Endothelial cell of umbilical vein (primary cell): Measurements from ENCODE around the gene DHX40. TPM values are rescaled to one million over a fixed set of nuclear protein-coding genes. Genes with fewer than 3 reads are reported as not detected.
"Not testable (repeated sequence)": the region's sequence is repeated elsewhere in the genome, so short reads cannot be mapped to it uniquely, and the experiment has no call there.

Experiments used
- BruUV-seq: library from RNA; stranded (reverse); fragments of 400-500 nt; replicated peaks from 2 replicates; lab custom pipeline; 2021; lab: Mats Ljungman, UMichigan
- CTCF ChIA-PET: fragments of 300-600, 350-600 bp; sonication (Branson Sonifier 250); formaldehyde crosslinking; loops from one replicate; lab custom pipeline; 2021; ENCODE audit warnings: antibody characterized with exemption, inconsistent platforms; lab: Charles Lee
- POLR2A ChIA-PET: fragments of 300-600, 350-600 bp; sonication (Branson Sonifier 250); formaldehyde crosslinking; loops from one replicate; lab custom pipeline; 2021; ENCODE audit warnings: antibody characterized with exemption, inconsistent platforms; lab: Charles Lee
- DNase-seq: peaks from one replicate; pipeline ENCODE4 v3.0.0-alpha.2; 2011; ENCODE audit warnings: low read depth, low spot score
- FAIRE-seq: peaks from 2 replicates; lab custom pipeline; 2011; peaks lifted over from hg19 to GRCh38; lab: Jason Lieb, UNC
- H2AFZ ChIP-seq: 2 replicates; pipeline ENCODE4 v1.6.0; 2012; ENCODE audit warnings: low read depth, low read length, control low read depth, inconsistent platforms
- H3K27ac ChIP-seq: 2 replicates; pipeline ENCODE4 v1.5.1; 2011; ENCODE audit warnings: low read depth, mild to moderate bottlenecking, control low read depth, low read length, moderate library complexity; ENCODE audit not compliant: insufficient read depth
- H3K27me3 ChIP-seq, 2 experiments: 2 replicates each; pipeline versions ENCODE4 v1.6.0 to v1.6.1; 2011; ENCODE audit warnings: low read length in 2 of 2, mixed read lengths in 1 of 2; ENCODE audit not compliant: control insufficient read depth in 2 of 2, insufficient read depth in 2 of 2
- H3K36me3 ChIP-seq, 2 experiments: 2 replicates in 1 of 2; 3 replicates in 1 of 2; pipeline ENCODE4 v1.5.1; 2011; ENCODE audit warnings: low read length in 2 of 2, mild to moderate bottlenecking in 1 of 2, moderate library complexity in 1 of 2; ENCODE audit not compliant: control insufficient read depth in 2 of 2, insufficient read depth in 2 of 2; ENCODE audit errors: extremely low read depth in 1 of 2
- H3K4me1 ChIP-seq: 3 replicates; pipeline ENCODE4 v1.5.1; 2011; ENCODE audit warnings: mild to moderate bottlenecking, low read length; ENCODE audit not compliant: control insufficient read depth, insufficient read depth; ENCODE audit errors: extremely low read depth
- H3K4me2 ChIP-seq: 2 replicates; pipeline ENCODE4 v1.6.1; 2011; ENCODE audit warnings: low read length, control low read depth, mixed read lengths; ENCODE audit not compliant: insufficient read depth
- H3K4me3 ChIP-seq, 3 experiments: fragments of 200-600 bp in 1 of 3; sonication (generic), shearing (Covaris generic) in 1 of 3; replicated peaks in 1 of 3; 2 replicates each; pipeline ENCODE4 v1.5.1; 2011 to 2016; ENCODE audit warnings: control low read depth in 3 of 3, low read length in 3 of 3, mild to moderate bottlenecking in 2 of 3, inconsistent platforms in 1 of 3, low read depth in 1 of 3, moderate library complexity in 1 of 3; ENCODE audit not compliant: insufficient read depth in 1 of 3
- H3K79me2 ChIP-seq: 2 replicates; pipeline ENCODE4 v1.6.0; 2012; ENCODE audit warnings: low read length, inconsistent platforms; ENCODE audit not compliant: control insufficient read depth, insufficient read depth
- H3K9ac ChIP-seq: replicated peaks from 2 replicates; pipeline ENCODE3; 2011; ENCODE audit warnings: low read length, control low read depth; ENCODE audit not compliant: insufficient read depth; ENCODE audit errors: extremely low read depth
- H3K9me1 ChIP-seq: replicated peaks from 3 replicates; pipeline ENCODE4 v1.6.0; 2011; ENCODE audit warnings: mild to moderate bottlenecking, low read length; ENCODE audit not compliant: control insufficient read depth, insufficient read depth; ENCODE audit errors: extremely low read depth
- H3K9me3 ChIP-seq: replicated peaks from 2 replicates; pipeline ENCODE4 v1.5.1; 2012; ENCODE audit warnings: low read length, inconsistent platforms; ENCODE audit not compliant: control insufficient read depth, insufficient read depth
- H4K20me1 ChIP-seq: replicated peaks from 2 replicates; pipeline ENCODE3; 2011; ENCODE audit warnings: mild to moderate bottlenecking, low read length; ENCODE audit not compliant: control insufficient read depth, insufficient read depth; ENCODE audit errors: extremely low read depth
- FOS ChIP-seq: IDR thresholded peaks from 2 replicates; pipeline ENCODE4 v1.6.1; 2011; ENCODE audit warnings: mild to moderate bottlenecking, low read length, moderate library complexity, borderline replicate concordance; ENCODE audit not compliant: insufficient read depth
- dilution Hi-C: fragments of 300-500 bp; cut with MboI; formaldehyde crosslinking; loops from one replicate; pipeline ENCODE4 v1.15.0; 2019; ENCODE audit warnings: low sequenced_read_pairs; ENCODE audit not compliant: extremely low pct_ligation_motif_present
- intact Hi-C: fragments of 100-400 bp; cut with micrococcal nuclease; formaldehyde crosslinking; loops from one replicate; pipeline ENCODE4 v1.10.0; 2022
- polyA plus RNA-seq, 4 experiments: library from polyadenylated mRNA; depleted of rRNA in 3 of 4; stranded (reverse) in 3 of 4; unstranded in 1 of 4; fragments of >200 nt; gene quantifications; 2 replicates each; pipeline versions ENCODE4 v1.2.1 to v1.2.3, GENCODE V29; 2011 to 2012; ENCODE audit warnings: missing spikeins in 1 of 4
- total RNA-seq: library from RNA; stranded (reverse); gene quantifications from 2 replicates; pipeline ENCODE4 v1.2.3, GENCODE V29; 2021
- TF ChIP-seq, protein P1 (sequence below), 2 donors: IDR thresholded peaks; 1 replicate in 1 of 2; 2 replicates in 1 of 2; pipeline ENCODE4 v1.5.1; 2011; ENCODE audit warnings: low read length in 2 of 2, mild to moderate bottlenecking in 2 of 2, moderate library complexity in 2 of 2, control low read depth in 1 of 2, inconsistent platforms in 1 of 2, low read depth in 1 of 2; ENCODE audit not compliant: insufficient read depth in 1 of 2; ENCODE audit errors: extremely low read depth in 1 of 2
- TF ChIP-seq, protein P2 (sequence below): IDR thresholded peaks from 2 replicates; pipeline ENCODE4 v1.6.1; 2011; ENCODE audit not compliant: insufficient read depth, insufficient read length

The DHX40 gene
- total and polyA plus RNA-seq, 2 donors (not counting 3 experiments of a cell fraction or from before 2014, with no cell fraction given): 14.0 to 29.7 TPM

DNA sequence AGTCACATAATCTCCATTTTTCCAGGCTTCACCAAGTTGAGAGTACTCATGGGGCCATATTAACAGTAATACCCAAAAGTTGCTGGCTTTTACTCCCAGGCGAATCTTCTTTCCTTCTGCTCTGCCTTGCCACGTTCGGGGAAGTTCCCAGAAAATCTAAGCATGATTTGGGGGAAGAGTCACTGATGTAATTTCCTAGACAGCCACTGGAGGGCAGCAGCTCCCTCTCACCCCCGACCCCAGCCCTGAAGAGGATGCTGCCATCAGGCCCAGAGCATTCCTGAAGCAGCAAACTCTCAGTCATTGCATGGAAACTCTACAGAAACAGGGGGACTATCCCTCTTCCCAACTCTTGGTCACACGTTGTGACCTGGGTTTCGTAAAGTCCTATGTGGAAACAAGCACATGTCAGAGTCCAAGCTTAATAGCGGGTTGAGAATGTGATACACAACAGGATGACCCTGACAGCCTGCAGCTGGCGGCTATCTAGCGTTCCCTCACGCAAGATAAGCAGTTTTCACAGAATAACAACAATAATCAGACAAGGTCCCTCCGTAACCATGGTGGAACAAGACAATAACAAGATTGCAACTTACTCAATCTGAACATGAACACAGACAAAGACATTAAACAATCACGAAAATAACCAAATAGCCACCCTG, 43.8 kb upstream of the DHX40 start:
- Histone ChIP-seq H3K27me3 (peaks cover 3 to 9% of the 10 kb centered on the region in 2 experiments), H3K4me3 (no peak overlapping the region), H3K36me3 (no peaks in the 10 kb centered on the region), H2AFZ (peak overlapping the region; percentile 30), H3K4me1 (no peaks in the 10 kb centered on the region), H3K79me2 (no peaks in the 10 kb centered on the region), H3K9me1 (no peaks in the 10 kb centered on the region), H4K20me1 (no peaks in the 10 kb centered on the region), H3K9me3 (no peaks in the 10 kb centered on the region), H3K4me2 (no peak overlapping the region), H3K27ac (no peak overlapping the region), H3K9ac (no peak overlapping the region)
- POLR2A ChIA-PET: no interaction called here
- intact Hi-C loops: loop anchor here (1.0 to 10.0 kb wide), 4 partner anchors 37 to 210 kb away; partner anchors contain the start of genes PTRH2 and VMP1
- DNase-seq: peak; percentile 72
- peak; percentile 71 for FAIRE-seq
- dilution Hi-C loops: no loop called here
- BruUV-seq: no TSS peak
- TF ChIP-seq, protein P1, sequence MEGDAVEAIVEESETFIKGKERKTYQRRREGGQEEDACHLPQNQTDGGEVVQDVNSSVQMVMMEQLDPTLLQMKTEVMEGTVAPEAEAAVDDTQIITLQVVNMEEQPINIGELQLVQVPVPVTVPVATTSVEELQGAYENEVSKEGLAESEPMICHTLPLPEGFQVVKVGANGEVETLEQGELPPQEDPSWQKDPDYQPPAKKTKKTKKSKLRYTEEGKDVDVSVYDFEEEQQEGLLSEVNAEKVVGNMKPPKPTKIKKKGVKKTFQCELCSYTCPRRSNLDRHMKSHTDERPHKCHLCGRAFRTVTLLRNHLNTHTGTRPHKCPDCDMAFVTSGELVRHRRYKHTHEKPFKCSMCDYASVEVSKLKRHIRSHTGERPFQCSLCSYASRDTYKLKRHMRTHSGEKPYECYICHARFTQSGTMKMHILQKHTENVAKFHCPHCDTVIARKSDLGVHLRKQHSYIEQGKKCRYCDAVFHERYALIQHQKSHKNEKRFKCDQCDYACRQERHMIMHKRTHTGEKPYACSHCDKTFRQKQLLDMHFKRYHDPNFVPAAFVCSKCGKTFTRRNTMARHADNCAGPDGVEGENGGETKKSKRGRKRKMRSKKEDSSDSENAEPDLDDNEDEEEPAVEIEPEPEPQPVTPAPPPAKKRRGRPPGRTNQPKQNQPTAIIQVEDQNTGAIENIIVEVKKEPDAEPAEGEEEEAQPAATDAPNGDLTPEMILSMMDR (IDR thresholded peaks at IDR 0.05; ENCODE audit: extremely low read depth in 1 of 2, insufficient read depth in 1 of 2, low read depth in 1 of 2, low read length in 2 of 2): peak; percentile 75 to 79
- TF ChIP-seq, protein P2, sequence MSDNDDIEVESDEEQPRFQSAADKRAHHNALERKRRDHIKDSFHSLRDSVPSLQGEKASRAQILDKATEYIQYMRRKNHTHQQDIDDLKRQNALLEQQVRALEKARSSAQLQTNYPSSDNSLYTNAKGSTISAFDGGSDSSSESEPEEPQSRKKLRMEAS: no peak
- no peak for TF ChIP-seq FOS
- CTCF ChIA-PET: interaction anchor here (0.7 to 3.2 kb wide), 33 partner anchors 9 to 515 kb away, joined by 3 to 42 read pairs (median 5); no protein-coding TSS in a partner anchor

DNA sequence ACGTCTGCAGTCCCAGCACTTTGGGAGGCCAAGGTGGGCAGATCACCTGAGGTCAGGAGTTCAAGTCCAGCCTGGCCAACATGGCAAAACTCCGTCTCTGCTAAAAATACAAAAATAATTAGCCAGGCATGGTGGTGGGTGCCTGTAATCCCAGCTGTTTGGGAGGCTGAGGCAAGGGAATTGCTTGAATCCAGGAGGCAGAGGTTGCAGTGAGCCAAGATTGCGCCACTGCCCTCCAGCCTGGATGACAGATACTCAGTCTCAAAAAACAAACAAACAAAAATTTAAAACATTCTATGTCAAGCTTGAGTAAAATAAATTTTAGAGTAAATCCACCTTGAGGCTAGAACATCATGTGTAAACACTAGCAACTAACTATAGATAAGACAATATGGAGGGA, 40.5 kb upstream of the DHX40 start:
- CTCF ChIA-PET: interaction anchor here (1.1 kb wide), 1 partner anchor 214 kb away, joined by 7 read pairs; no protein-coding TSS in a partner anchor

More for the DNA sequence above, 40.5 kb upstream of the DHX40 start:
- H3K4me1 ChIP-seq, H3K27ac ChIP-seq, dilution Hi-C loops, H3K79me2 ChIP-seq, H3K36me3 ChIP-seq, H3K27me3 ChIP-seq, H3K9me3 ChIP-seq, H2AFZ ChIP-seq, H4K20me1 ChIP-seq, DNase-seq, H3K9ac ChIP-seq, FAIRE-seq, H3K4me2 ChIP-seq, POLR2A ChIA-PET, BruUV-seq, H3K4me3 ChIP-seq, H3K9me1 ChIP-seq: not testable (repeated sequence)
- intact Hi-C loops: loop anchor here (5.0 to 10.0 kb wide), 2 partner anchors 83 to 180 kb away; partner anchors contain the start of genes PTRH2 and VMP1
